GM19043 (cell line): ENCODE data around the gene TUBB2B.
"Not testable (repeated sequence)": the region's sequence is repeated elsewhere in the genome, so short reads cannot be mapped to it uniquely, and the experiment has no call there.

Experiments used
- ATAC-seq: cut with Tn5 transposase; IDR thresholded peaks from one replicate; pipeline ENCODE4 v1.9.1; 2021; ENCODE audit warnings: low read depth; ENCODE audit not compliant: unreplicated experiment

TUBB2B gene

GRCh38 chr6:3193102-3193849, 34.2 kb downstream of the TUBB2B start:
- no peak for ATAC-seq

- ATAC-seq: no peak
These were observed 36.7 kb downstream of the TUBB2B start for GRCh38 chr6:3190779-3191178.

GRCh38 chr6:3190056-3190455, 37.4 kb downstream of the TUBB2B start:
- ATAC-seq: no peak

- not testable (repeated sequence) for ATAC-seq
These were observed 38.3 kb downstream of the TUBB2B start for GRCh38 chr6:3189192-3189591.

- ATAC-seq: no peak
These were observed 39.2 kb downstream of the TUBB2B start for GRCh38 chr6:3188262-3188661.

- no peak for ATAC-seq
These were observed 40.5 kb downstream of the TUBB2B start for GRCh38 chr6:3186974-3187382.

GRCh38 chr6:3183066-3183465, 44.4 kb downstream of the TUBB2B start:
- no peak for ATAC-seq

- ATAC-seq: no peak
These were observed 46.3 kb downstream of the TUBB2B start for GRCh38 chr6:3181105-3181504.

GRCh38 chr6:3179945-3180344, 47.5 kb downstream of the TUBB2B start:
- not testable (repeated sequence) for ATAC-seq

GRCh38 chr6:3178666-3179065, 48.8 kb downstream of the TUBB2B start:
- ATAC-seq: not testable (repeated sequence)

- no peak for ATAC-seq
These were observed 50.7 kb downstream of the TUBB2B start for GRCh38 chr6:3176562-3177355.

GRCh38 chr6:3175715-3176402, 51.6 kb downstream of the TUBB2B start:
- no peak for ATAC-seq
